Measurements from ENCODE around the gene TPI1.

DNA sequence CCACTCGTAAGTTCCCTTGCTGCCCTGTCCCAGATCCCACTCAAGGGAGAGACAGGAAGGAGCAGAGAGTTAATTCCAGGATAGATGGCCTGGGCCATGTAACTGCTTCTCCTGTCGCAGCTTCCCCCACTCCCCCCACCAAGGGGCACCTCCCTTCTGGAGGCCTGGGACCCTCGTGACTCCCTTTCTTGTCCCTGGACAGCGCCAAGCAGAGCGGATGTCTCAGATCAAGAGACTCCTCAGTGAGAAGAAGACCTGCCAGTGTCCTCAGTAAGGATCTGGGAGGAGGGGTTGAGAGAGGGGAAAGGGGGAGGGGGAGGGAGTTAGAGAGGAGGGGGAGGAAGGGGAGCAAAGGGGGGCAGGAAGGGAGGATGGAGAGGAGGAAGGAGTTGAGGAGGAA, 48.7 kb upstream of the TPI1 start:
- no peak for TF ChIP-seq POLR2A (IDR thresholded peaks at IDR 0.05)
- TF ChIP-seq, protein P1, sequence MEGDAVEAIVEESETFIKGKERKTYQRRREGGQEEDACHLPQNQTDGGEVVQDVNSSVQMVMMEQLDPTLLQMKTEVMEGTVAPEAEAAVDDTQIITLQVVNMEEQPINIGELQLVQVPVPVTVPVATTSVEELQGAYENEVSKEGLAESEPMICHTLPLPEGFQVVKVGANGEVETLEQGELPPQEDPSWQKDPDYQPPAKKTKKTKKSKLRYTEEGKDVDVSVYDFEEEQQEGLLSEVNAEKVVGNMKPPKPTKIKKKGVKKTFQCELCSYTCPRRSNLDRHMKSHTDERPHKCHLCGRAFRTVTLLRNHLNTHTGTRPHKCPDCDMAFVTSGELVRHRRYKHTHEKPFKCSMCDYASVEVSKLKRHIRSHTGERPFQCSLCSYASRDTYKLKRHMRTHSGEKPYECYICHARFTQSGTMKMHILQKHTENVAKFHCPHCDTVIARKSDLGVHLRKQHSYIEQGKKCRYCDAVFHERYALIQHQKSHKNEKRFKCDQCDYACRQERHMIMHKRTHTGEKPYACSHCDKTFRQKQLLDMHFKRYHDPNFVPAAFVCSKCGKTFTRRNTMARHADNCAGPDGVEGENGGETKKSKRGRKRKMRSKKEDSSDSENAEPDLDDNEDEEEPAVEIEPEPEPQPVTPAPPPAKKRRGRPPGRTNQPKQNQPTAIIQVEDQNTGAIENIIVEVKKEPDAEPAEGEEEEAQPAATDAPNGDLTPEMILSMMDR (IDR thresholded peaks at IDR 0.05), result no peak

Measured in thyroid gland (tissue), 4 donors.